ENCODE results near the gene BTBD8.

The BTBD8 gene

GRCh38 chr1:92154934-92155333 is 74.8 kb downstream of the BTBD8 start:
- no peak for DNase-seq (ENCODE audit: low spot score)
- no peak overlapping the region for H3K4me3 ChIP-seq
- TF ChIP-seq CTCF (IDR thresholded peaks at IDR 0.05): no peak
- H3K27ac ChIP-seq: no peak overlapping the region

- no peak for TF ChIP-seq CTCF (IDR thresholded peaks at IDR 0.05)
- Histone ChIP-seq H3K27ac (no peak overlapping the region), H3K4me3 (no peak overlapping the region)
- DNase-seq (ENCODE audit: low spot score): no peak
Observed at GRCh38 chr1:92159593-92159992, 79.4 kb downstream of the BTBD8 start.

- TF ChIP-seq CTCF (IDR thresholded peaks at IDR 0.05): no peak
- DNase-seq (ENCODE audit: low spot score): no peak
- no peak overlapping the region for H3K27ac ChIP-seq
- no peak overlapping the region for H3K4me3 ChIP-seq
Observed at GRCh38 chr1:92165389-92165788, 85.2 kb downstream of the BTBD8 start.

- Histone ChIP-seq H3K4me3 (no peak overlapping the region), H3K27ac (no peak overlapping the region)
- no peak for DNase-seq (ENCODE audit: low spot score)
- no peak for TF ChIP-seq CTCF (IDR thresholded peaks at IDR 0.05)
Observed at GRCh38 chr1:92167151-92167550, 87.0 kb downstream of the BTBD8 start.

- Histone ChIP-seq H3K27ac (no peak overlapping the region), H3K4me3 (no peak overlapping the region)
- TF ChIP-seq CTCF (IDR thresholded peaks at IDR 0.05): no peak
- DNase-seq (ENCODE audit: low spot score): no peak
Observed at GRCh38 chr1:92168657-92169056, 88.5 kb downstream of the BTBD8 start.

GRCh38 chr1:92169214-92170005 is 89.3 kb downstream of the BTBD8 start:
- no peak for DNase-seq (ENCODE audit: low spot score)
- H3K4me3 ChIP-seq: no peak overlapping the region
- TF ChIP-seq CTCF (IDR thresholded peaks at IDR 0.05): no peak
- H3K27ac ChIP-seq: no peak overlapping the region

GRCh38 chr1:92184632-92185031 is 104.5 kb downstream of the BTBD8 start:
- no peak for DNase-seq (ENCODE audit: low spot score)
- TF ChIP-seq CTCF (IDR thresholded peaks at IDR 0.05): no peak
- H3K27ac ChIP-seq: no peak overlapping the region
- H3K4me3 ChIP-seq: no peak overlapping the region

All from coronary artery (tissue), 2 donors.